GM12801 (cell line): ENCODE measurements around the gene AQP5.

Experiments used
- CTCF ChIP-seq: IDR thresholded peaks from one replicate; pipeline ENCODE4 v1.5.1; 2011; ENCODE audit warnings: control low read depth; ENCODE audit not compliant: insufficient read length; ENCODE audit errors: extremely low read depth

Gene AQP5

GRCh38 chr12:49942921-49943624 lies 18.6 kb upstream of the AQP5 start:
- no peak for TF ChIP-seq CTCF

- TF ChIP-seq CTCF: no peak
Measured at GRCh38 chr12:49943625-49943960, 18.1 kb upstream of the AQP5 start.

- no peak for TF ChIP-seq CTCF
Measured at GRCh38 chr12:49944046-49944445, 17.6 kb upstream of the AQP5 start.

- no peak for TF ChIP-seq CTCF
Measured at GRCh38 chr12:49944718-49945117, 17.0 kb upstream of the AQP5 start.

GRCh38 chr12:49945394-49946080 lies 16.1 kb upstream of the AQP5 start:
- TF ChIP-seq CTCF: peak; percentile 48

- no peak for TF ChIP-seq CTCF
Measured at GRCh38 chr12:49946086-49946485, 15.6 kb upstream of the AQP5 start.

- TF ChIP-seq CTCF: no peak
Measured at GRCh38 chr12:49946497-49946896, 15.2 kb upstream of the AQP5 start.
